Liver (tissue), 9 donors: ENCODE results near the gene KIF6. TPM values are rescaled to one million over a fixed set of nuclear protein-coding genes. Genes with fewer than 3 reads are reported as not detected.

Experiments
- DNase-seq: peaks from one replicate; pipeline ENCODE4 v3.0.0-alpha.2; 2017; ENCODE audit warnings: low spot score
- H3K27ac ChIP-seq, 2 donors: one replicate each; pipeline ENCODE4 v1.7.0; 2013; ENCODE audit warnings: inconsistent platforms in 2 of 2, low read length in 2 of 2, control low read depth in 1 of 2, low read depth in 1 of 2, mild to moderate bottlenecking in 1 of 2
- H3K27me3 ChIP-seq, 4 donors: one replicate each; pipeline versions ENCODE4 v1.6.1 to v1.7.0; 2013; ENCODE audit warnings: low read length in 3 of 4, inconsistent platforms in 1 of 4, mild to moderate bottlenecking in 1 of 4, moderate library complexity in 1 of 4; ENCODE audit not compliant: control insufficient read depth in 4 of 4, insufficient read depth in 4 of 4
- H3K36me3 ChIP-seq, 4 donors: one replicate each; pipeline versions ENCODE4 v1.6.1 to v1.7.0; 2013; ENCODE audit warnings: low read length in 3 of 4, mild to moderate bottlenecking in 3 of 4, low read depth in 1 of 4, moderate library complexity in 1 of 4; ENCODE audit not compliant: control insufficient read depth in 4 of 4, insufficient read depth in 3 of 4
- H3K4me1 ChIP-seq, 4 donors: one replicate each; pipeline versions ENCODE4 v1.6.1 to v1.7.0; 2013; ENCODE audit warnings: low read length in 3 of 4, mild to moderate bottlenecking in 3 of 4, moderate library complexity in 1 of 4; ENCODE audit not compliant: control insufficient read depth in 4 of 4, insufficient read depth in 4 of 4
- H3K4me3 ChIP-seq, 3 donors: one replicate each; pipeline versions ENCODE4 v1.6.1 to v1.7.0; 2013; ENCODE audit warnings: low read length in 3 of 3, control low read depth in 1 of 3, low read depth in 1 of 3, mild to moderate bottlenecking in 1 of 3
- H3K9ac ChIP-seq, 2 donors: one replicate each; pipeline ENCODE4 v1.7.0; 2013; ENCODE audit warnings: low read length in 2 of 2, mild to moderate bottlenecking in 2 of 2, moderate library complexity in 2 of 2, control low read depth in 1 of 2, low read depth in 1 of 2
- H3K9me3 ChIP-seq, 4 donors: one replicate each; pipeline versions ENCODE4 v1.6.1 to v1.7.0; 2013; ENCODE audit warnings: low read length in 3 of 4; ENCODE audit not compliant: control insufficient read depth in 4 of 4
- ATF3 ChIP-seq: IDR thresholded peaks from 2 replicates; pipeline ENCODE4 v1.6.1; 2016; ENCODE audit warnings: antibody characterized with exemption
- CTCF ChIP-seq: fragments of 150-350 bp; IDR thresholded peaks from 2 replicates; pipeline ENCODE4 v1.5.1; 2017; ENCODE audit warnings: improper control_type of control experiment, low read depth, low read length; ENCODE audit not compliant: missing input control
- EGR1 ChIP-seq, 2 donors: IDR thresholded peaks; 2 replicates each; pipeline ENCODE4 v1.6.1; 2016 to 2018; ENCODE audit warnings: antibody characterized with exemption in 2 of 2, low read depth in 2 of 2
- FOXA1 ChIP-seq: IDR thresholded peaks from 2 replicates; pipeline ENCODE4 v1.6.1; 2016; ENCODE audit warnings: antibody characterized with exemption
- FOXA2 ChIP-seq: IDR thresholded peaks from 2 replicates; pipeline ENCODE4 v1.6.1; 2016; ENCODE audit warnings: antibody characterized with exemption
- HNF4A ChIP-seq, 2 donors: conservative IDR thresholded peaks; 2 replicates each; pipeline ENCODE4 v1.6.1; 2016; ENCODE audit warnings: antibody characterized with exemption in 2 of 2, mild to moderate bottlenecking in 2 of 2
- HNF4G ChIP-seq: IDR thresholded peaks from 2 replicates; pipeline ENCODE4 v1.6.1; 2016; ENCODE audit warnings: antibody characterized with exemption
- JUND ChIP-seq, 2 donors: IDR thresholded peaks; 2 replicates each; pipeline ENCODE4 v1.6.1; 2016; ENCODE audit warnings: antibody characterized with exemption in 2 of 2
- NR2F2 ChIP-seq: IDR thresholded peaks from 2 replicates; pipeline ENCODE4 v1.6.1; 2016; ENCODE audit warnings: antibody characterized with exemption
- RAD21 ChIP-seq, 2 donors: IDR thresholded peaks; 2 replicates each; pipeline ENCODE4 v1.6.1; 2016; ENCODE audit warnings: antibody characterized with exemption in 2 of 2, mild to moderate bottlenecking in 2 of 2
- REST ChIP-seq: IDR thresholded peaks from 2 replicates; pipeline ENCODE4 v1.6.1; 2016; ENCODE audit warnings: antibody characterized with exemption, mild to moderate bottlenecking
- RXRA ChIP-seq, 2 donors: IDR thresholded peaks; 2 replicates each; pipeline ENCODE4 v1.6.1; 2017 to 2018; ENCODE audit warnings: antibody characterized with exemption in 2 of 2, mild to moderate bottlenecking in 1 of 2
- SP1 ChIP-seq: IDR thresholded peaks from 2 replicates; pipeline ENCODE4 v1.6.1; 2018; ENCODE audit warnings: antibody characterized with exemption, mild to moderate bottlenecking
- TAF1 ChIP-seq: conservative IDR thresholded peaks from 2 replicates; pipeline ENCODE4 v1.6.1; 2016; ENCODE audit warnings: antibody characterized with exemption, mild to moderate bottlenecking
- YY1 ChIP-seq: IDR thresholded peaks from 2 replicates; pipeline ENCODE4 v1.6.1; 2016; ENCODE audit warnings: antibody characterized with exemption, mild to moderate bottlenecking
- WGBS: extraction: QIAGEN DNeasy Blood & Tissue Kit; methylation state at CpG from one replicate; pipeline ENCODE4 v1.1.7; 2013; 5-methylcytosine and 5-hydroxymethylcytosine counted together
- polyA plus RNA-seq, 2 donors: library from polyadenylated mRNA; stranded (reverse) in 1 of 2; unstranded in 1 of 2; fragments of 200-250 nt in 1 of 2; fragments of >200 nt in 1 of 2; fragmentation: Nextera tagmentation in 1 of 2; extraction: Ambion mirVana in 1 of 2; gene quantifications; one replicate each; pipeline versions ENCODE4 v1.2.1 to v1.2.3, GENCODE V29; 2013 to 2015
- total RNA-seq, 2 donors: library from RNA; depleted of rRNA; stranded (reverse); fragments of >200 nt; gene quantifications; one replicate each; pipeline ENCODE4 v1.2.3, GENCODE V29; 2014
- TF ChIP-seq, protein P1 (sequence below): IDR thresholded peaks from 2 replicates; pipeline ENCODE4 v1.6.1; 2016; ENCODE audit warnings: antibody characterized with exemption
- TF ChIP-seq, protein P2 (sequence below): IDR thresholded peaks from 2 replicates; pipeline ENCODE4 v1.6.1; 2016; ENCODE audit warnings: antibody characterized with exemption
- donor health status: healthy.
- donor health status: healthy.
- donor health status: healthy.
- donor health status: healthy.
- donor health status: healthy.

Gene KIF6
- total and polyA plus RNA-seq, 4 donors = 0.17 to 7.5 (median 0.29) TPM

DNA sequence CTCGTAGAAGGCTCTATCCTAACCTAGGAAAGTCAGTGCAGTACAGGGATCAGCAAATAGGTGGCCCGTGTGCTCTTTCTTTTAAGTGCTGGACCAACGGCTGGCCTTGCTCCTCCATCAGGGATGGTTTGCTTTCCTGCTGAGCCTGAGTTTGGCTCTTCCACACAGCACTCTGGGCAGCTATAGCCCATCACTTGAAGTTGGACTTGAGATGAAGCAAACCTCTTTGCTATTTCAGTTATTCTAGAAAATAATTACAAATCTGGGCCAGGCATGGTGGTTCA, 335.8 kb downstream of the KIF6 start:
- Histone ChIP-seq H3K27me3 (no peaks in the 10 kb centered on the region), H3K4me1 (no peaks in the 10 kb centered on the region), H3K27ac (no peak overlapping the region), H3K36me3 (no peaks in the 10 kb centered on the region), H3K9ac (no peak overlapping the region), H3K9me3 (no peaks in the 10 kb centered on the region), H3K4me3 (no peak overlapping the region)
- no peak for DNase-seq
- TF ChIP-seq RXRA (IDR thresholded peaks at IDR 0.05) (no peak), CTCF (no peak), TAF1 (no peak), RAD21 (IDR thresholded peaks at IDR 0.05) (peak; percentile 21 to 57), FOXA2 (no peak), ATF3 (no peak)
- WGBS = 75% methylated on average over 3 of the region's 3 CpGs

DNA sequence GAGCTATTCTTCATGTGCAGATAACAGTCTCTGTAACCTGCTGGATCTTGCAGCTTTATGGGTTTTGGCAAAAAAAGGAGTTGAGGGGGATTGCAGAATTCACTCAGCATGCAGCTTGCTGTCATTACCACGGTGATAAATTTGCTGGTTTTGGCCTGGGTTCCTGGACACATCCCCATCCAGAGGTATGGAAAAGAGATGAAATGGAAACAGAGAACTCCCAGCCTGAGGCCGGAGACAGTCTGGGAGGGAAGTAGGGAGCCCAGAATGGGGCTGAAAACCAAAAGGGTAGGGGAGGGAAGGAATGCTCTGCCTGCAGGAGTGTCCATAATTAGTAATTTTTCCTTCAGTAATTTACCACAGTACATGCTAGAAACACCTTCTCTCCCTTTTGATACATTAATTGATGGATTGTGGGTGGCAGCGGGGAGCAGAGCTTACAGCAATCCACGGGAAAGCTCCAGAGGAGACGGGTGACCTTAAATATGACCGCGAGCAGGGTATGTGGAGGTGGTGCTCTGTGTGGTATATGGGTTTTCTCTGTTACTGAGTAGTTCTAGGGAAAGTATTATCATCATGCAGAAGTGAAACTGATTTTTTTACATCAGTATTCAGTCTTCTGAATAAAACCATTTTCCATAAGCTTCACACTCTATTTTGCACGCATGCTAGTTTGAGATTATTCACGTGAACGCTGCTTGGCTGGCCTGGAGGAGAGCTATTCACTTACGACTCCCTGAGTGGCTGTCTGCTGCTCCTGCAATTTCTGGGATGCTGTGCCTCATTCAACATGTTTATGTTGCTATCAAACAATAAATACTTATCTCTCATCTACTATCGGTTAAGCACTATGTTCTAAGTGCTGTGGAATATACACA, 336.4 kb downstream of the KIF6 start:
- Histone ChIP-seq H3K9me3 (no peaks in the 10 kb centered on the region), H3K9ac (no peak overlapping the region), H3K27me3 (no peaks in the 10 kb centered on the region), H3K4me3 (no peak overlapping the region), H3K27ac (no peak overlapping the region), H3K4me1 (no peaks in the 10 kb centered on the region), H3K36me3 (no peaks in the 10 kb centered on the region)
- DNase-seq = no peak
- 86% methylated on average over 12 of the region's 12 CpGs for WGBS
- TF ChIP-seq, protein P1, sequence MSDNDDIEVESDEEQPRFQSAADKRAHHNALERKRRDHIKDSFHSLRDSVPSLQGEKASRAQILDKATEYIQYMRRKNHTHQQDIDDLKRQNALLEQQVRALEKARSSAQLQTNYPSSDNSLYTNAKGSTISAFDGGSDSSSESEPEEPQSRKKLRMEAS = no peak
- no peak for TF ChIP-seq YY1
- no peak for TF ChIP-seq RXRA (IDR thresholded peaks at IDR 0.05)
- TF ChIP-seq HNF4G = no peak
- TF ChIP-seq JUND (IDR thresholded peaks at IDR 0.05) = no peak
- no peak for TF ChIP-seq NR2F2
- TF ChIP-seq FOXA1 = no peak

GRCh38 chr6:39387785-39388184, 337.4 kb downstream of the KIF6 start:
- Histone ChIP-seq H3K36me3 (no peaks in the 10 kb centered on the region), H3K4me3 (no peak overlapping the region), H3K4me1 (no peaks in the 10 kb centered on the region), H3K27ac (no peak overlapping the region), H3K9ac (no peak overlapping the region), H3K9me3 (no peaks in the 10 kb centered on the region), H3K27me3 (no peaks in the 10 kb centered on the region)
- DNase-seq = no peak
- no peak for TF ChIP-seq SP1
- TF ChIP-seq, protein P2, sequence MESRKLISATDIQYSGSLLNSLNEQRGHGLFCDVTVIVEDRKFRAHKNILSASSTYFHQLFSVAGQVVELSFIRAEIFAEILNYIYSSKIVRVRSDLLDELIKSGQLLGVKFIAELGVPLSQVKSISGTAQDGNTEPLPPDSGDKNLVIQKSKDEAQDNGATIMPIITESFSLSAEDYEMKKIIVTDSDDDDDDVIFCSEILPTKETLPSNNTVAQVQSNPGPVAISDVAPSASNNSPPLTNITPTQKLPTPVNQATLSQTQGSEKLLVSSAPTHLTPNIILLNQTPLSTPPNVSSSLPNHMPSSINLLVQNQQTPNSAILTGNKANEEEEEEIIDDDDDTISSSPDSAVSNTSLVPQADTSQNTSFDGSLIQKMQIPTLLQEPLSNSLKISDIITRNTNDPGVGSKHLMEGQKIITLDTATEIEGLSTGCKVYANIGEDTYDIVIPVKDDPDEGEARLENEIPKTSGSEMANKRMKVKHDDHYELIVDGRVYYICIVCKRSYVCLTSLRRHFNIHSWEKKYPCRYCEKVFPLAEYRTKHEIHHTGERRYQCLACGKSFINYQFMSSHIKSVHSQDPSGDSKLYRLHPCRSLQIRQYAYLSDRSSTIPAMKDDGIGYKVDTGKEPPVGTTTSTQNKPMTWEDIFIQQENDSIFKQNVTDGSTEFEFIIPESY = no peak
- TF ChIP-seq FOXA2 = no peak
- no peak for TF ChIP-seq FOXA1
- TF ChIP-seq HNF4A (conservative IDR thresholded peaks at IDR 0.05) = no peak
- no peak for TF ChIP-seq RAD21 (IDR thresholded peaks at IDR 0.05)
- no peak for TF ChIP-seq EGR1 (IDR thresholded peaks at IDR 0.05; ENCODE audit: low read depth in 2 of 2)
- no peak for TF ChIP-seq JUND (IDR thresholded peaks at IDR 0.05)
- TF ChIP-seq NR2F2 = no peak
- TF ChIP-seq, protein P1 = no peak
- no peak for TF ChIP-seq YY1
- no peak for TF ChIP-seq REST
- no peak for TF ChIP-seq RXRA (IDR thresholded peaks at IDR 0.05)
- no peak for TF ChIP-seq CTCF
- WGBS = 89% methylated on average over 3 of the region's 3 CpGs
